Thyroid gland (tissue), 4 donors: ENCODE results near the gene CBL.

Source experiments
- POLR2A ChIP-seq, 2 donors: fragments of 450-650 bp; IDR thresholded peaks; one replicate each; pipeline ENCODE4 v1.6.1; 2017; ENCODE audit warnings: antibody characterized with exemption in 2 of 2, mild to moderate bottlenecking in 2 of 2, moderate library complexity in 1 of 2
- TF ChIP-seq, protein P1 (sequence below), 6 experiments: fragments of 200-600 bp in 3 of 6; fragments of 450-650 bp in 3 of 6; sonication (generic) in 3 of 6; IDR thresholded peaks; one replicate each; pipeline ENCODE4 v1.5.1; 2016 to 2019; ENCODE audit warnings: antibody characterized with exemption in 6 of 6, mild to moderate bottlenecking in 2 of 6, inconsistent platforms in 1 of 6, moderate library complexity in 1 of 6

DNA sequence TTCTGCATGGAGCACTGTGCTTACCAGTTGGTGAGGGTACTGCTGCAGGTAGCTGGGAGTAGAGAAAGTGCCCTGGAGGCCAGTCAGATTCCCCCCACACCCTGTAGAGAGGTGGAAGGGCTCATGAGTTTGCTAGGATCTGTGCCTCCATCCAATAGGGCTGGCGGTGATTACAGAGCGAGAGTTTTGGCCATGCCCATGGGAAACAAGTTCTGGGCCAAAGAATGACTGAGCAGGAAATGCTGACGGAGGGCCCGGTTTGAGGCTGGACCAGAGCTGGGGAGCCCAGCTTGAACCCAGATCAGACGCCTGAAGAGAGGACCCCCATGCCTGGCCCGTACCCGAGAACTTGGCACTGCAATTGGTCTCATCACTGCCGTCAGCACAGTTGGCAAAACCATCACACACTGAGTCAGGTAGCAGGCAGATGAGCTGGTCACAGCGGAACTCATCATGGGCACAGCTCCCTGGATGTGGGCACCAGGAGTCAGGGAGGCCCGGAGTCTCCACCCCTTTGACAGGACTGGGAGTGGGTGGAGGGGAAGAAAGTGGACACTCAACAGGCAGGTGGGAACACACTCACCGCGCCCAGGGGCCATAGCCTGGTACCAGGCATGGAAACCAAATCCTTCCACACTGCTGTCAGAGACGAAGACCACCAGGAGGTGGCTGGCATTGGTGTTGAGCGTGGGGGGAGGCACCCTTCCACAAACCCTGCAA, 138.3 kb downstream of the CBL start:
- TF ChIP-seq, protein P1, sequence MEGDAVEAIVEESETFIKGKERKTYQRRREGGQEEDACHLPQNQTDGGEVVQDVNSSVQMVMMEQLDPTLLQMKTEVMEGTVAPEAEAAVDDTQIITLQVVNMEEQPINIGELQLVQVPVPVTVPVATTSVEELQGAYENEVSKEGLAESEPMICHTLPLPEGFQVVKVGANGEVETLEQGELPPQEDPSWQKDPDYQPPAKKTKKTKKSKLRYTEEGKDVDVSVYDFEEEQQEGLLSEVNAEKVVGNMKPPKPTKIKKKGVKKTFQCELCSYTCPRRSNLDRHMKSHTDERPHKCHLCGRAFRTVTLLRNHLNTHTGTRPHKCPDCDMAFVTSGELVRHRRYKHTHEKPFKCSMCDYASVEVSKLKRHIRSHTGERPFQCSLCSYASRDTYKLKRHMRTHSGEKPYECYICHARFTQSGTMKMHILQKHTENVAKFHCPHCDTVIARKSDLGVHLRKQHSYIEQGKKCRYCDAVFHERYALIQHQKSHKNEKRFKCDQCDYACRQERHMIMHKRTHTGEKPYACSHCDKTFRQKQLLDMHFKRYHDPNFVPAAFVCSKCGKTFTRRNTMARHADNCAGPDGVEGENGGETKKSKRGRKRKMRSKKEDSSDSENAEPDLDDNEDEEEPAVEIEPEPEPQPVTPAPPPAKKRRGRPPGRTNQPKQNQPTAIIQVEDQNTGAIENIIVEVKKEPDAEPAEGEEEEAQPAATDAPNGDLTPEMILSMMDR (IDR thresholded peaks at IDR 0.05) = no peak
- no peak for TF ChIP-seq POLR2A (IDR thresholded peaks at IDR 0.05)
